GM23338 (cell line): ENCODE data around the gene RET.

Source experiments
- CREB1 ChIP-seq: fragments of 250-450 bp; sonication (Bioruptor Pico); IDR thresholded peaks from 2 replicates; pipeline ENCODE4 v1.5.0; 2020; ENCODE audit warnings: low read depth, mild to moderate bottlenecking, moderate library complexity
- EZH2 ChIP-seq: fragments of 200-600 bp; sonication (generic); IDR thresholded peaks from one replicate; pipeline ENCODE4 v1.8.0; 2017; ENCODE audit warnings: antibody characterized with exemption, mild to moderate bottlenecking, low read depth; ENCODE audit not compliant: unreplicated experiment
- EZH2phosphoT487 ChIP-seq: fragments of 200-600 bp; sonication (generic); IDR thresholded peaks from one replicate; pipeline ENCODE4 v1.8.1; 2018; ENCODE audit warnings: antibody characterized with exemption; ENCODE audit not compliant: unreplicated experiment
- JUNB ChIP-seq: IDR thresholded peaks from one replicate; pipeline ENCODE4 v1.6.1; 2016; ENCODE audit warnings: antibody characterized with exemption; ENCODE audit not compliant: unreplicated experiment
- POLR2AphosphoS5 ChIP-seq: IDR thresholded peaks from 2 replicates; pipeline ENCODE4 v1.6.1; 2016; ENCODE audit warnings: antibody characterized with exemption, low read depth
- TF ChIP-seq, protein P1 (sequence below), 2 experiments: fragments of 200-600 bp in 1 of 2; sonication (generic) in 1 of 2; conservative IDR thresholded peaks; 2 replicates each; pipeline versions ENCODE4 v1.5.1 to v1.6.1; 2016 to 2017; ENCODE audit warnings: antibody characterized with exemption in 2 of 2, low read depth in 2 of 2, mild to moderate bottlenecking in 2 of 2, moderate library complexity in 1 of 2
- TF ChIP-seq, protein P2 (sequence below): IDR thresholded peaks from one replicate; pipeline ENCODE4 v1.6.1; 2018; ENCODE audit warnings: antibody characterized with exemption; ENCODE audit not compliant: unreplicated experiment

DNA sequence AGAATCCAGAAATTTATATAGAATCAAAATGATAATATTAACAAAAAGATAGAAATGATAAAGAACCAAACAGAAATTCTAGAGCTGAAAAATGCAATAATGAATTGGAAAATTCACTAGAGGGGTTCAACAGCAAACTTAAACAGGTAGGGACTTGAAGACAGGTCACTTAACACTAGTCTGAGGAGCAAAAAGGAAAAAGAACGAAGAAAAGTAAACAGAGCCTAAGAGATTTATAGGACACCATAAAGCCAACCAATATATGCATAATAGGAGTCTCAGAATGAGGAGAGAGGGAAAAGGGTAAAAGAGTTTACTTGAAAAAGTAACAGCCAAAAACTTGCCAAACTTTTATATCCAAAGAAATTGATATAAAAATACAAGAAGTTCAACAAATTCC is 44.3 kb upstream of the RET start:
- TF ChIP-seq, protein P1, sequence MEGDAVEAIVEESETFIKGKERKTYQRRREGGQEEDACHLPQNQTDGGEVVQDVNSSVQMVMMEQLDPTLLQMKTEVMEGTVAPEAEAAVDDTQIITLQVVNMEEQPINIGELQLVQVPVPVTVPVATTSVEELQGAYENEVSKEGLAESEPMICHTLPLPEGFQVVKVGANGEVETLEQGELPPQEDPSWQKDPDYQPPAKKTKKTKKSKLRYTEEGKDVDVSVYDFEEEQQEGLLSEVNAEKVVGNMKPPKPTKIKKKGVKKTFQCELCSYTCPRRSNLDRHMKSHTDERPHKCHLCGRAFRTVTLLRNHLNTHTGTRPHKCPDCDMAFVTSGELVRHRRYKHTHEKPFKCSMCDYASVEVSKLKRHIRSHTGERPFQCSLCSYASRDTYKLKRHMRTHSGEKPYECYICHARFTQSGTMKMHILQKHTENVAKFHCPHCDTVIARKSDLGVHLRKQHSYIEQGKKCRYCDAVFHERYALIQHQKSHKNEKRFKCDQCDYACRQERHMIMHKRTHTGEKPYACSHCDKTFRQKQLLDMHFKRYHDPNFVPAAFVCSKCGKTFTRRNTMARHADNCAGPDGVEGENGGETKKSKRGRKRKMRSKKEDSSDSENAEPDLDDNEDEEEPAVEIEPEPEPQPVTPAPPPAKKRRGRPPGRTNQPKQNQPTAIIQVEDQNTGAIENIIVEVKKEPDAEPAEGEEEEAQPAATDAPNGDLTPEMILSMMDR (conservative IDR thresholded peaks at IDR 0.05; ENCODE audit: low read depth in 2 of 2), result no peak
- TF ChIP-seq EZH2phosphoT487 (no peak), POLR2AphosphoS5 (no peak), CREB1 (CRISPR knock-in tag) (no peak), EZH2 (no peak), JUNB (no peak)
- TF ChIP-seq, protein P2, sequence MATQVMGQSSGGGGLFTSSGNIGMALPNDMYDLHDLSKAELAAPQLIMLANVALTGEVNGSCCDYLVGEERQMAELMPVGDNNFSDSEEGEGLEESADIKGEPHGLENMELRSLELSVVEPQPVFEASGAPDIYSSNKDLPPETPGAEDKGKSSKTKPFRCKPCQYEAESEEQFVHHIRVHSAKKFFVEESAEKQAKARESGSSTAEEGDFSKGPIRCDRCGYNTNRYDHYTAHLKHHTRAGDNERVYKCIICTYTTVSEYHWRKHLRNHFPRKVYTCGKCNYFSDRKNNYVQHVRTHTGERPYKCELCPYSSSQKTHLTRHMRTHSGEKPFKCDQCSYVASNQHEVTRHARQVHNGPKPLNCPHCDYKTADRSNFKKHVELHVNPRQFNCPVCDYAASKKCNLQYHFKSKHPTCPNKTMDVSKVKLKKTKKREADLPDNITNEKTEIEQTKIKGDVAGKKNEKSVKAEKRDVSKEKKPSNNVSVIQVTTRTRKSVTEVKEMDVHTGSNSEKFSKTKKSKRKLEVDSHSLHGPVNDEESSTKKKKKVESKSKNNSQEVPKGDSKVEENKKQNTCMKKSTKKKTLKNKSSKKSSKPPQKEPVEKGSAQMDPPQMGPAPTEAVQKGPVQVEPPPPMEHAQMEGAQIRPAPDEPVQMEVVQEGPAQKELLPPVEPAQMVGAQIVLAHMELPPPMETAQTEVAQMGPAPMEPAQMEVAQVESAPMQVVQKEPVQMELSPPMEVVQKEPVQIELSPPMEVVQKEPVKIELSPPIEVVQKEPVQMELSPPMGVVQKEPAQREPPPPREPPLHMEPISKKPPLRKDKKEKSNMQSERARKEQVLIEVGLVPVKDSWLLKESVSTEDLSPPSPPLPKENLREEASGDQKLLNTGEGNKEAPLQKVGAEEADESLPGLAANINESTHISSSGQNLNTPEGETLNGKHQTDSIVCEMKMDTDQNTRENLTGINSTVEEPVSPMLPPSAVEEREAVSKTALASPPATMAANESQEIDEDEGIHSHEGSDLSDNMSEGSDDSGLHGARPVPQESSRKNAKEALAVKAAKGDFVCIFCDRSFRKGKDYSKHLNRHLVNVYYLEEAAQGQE, result no peak
